CMK (cell line): Measurements from ENCODE around the gene MED15.

Source experiments
- DNase-seq: peaks from one replicate; pipeline ENCODE4 v3.0.0-alpha.2; 2010; ENCODE audit warnings: low read depth

Gene MED15

DNA sequence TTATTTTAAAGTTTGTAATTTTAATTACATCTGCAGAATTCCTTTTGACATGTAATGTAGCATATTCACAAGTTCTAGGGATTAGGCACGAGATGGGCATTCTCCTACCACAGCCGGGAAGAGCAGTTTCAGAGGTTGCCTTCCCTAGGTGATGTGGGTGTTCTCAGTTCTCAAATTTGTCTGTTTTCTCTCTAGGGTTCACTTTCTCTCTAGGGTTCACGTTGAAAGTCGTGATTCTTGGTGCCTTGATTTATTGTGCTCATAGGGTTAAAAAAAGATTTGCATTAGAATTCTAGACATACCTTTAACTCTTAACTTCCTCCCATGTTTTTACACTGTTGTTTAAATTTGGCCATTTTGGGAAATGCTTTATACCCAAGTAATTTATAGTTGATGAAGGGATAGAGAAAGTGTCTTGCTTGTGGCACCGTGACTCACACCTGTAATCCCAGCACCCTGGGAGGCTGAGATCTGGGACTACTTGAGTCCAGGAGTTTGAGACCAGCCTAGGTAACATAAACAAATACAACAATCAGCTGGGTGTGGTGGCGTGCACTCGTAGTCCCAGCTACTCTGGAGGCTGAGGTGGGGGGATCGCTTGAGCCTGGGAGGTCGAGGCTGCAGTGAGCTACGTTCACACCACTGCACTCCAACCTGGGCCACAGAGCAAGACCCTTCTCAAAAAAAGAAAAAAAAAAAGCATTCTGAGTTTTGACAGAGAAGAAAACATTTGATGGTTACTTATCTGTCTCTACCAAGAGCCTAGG lies 3.6 kb downstream of the MED15 start:
- no peak for DNase-seq

DNA sequence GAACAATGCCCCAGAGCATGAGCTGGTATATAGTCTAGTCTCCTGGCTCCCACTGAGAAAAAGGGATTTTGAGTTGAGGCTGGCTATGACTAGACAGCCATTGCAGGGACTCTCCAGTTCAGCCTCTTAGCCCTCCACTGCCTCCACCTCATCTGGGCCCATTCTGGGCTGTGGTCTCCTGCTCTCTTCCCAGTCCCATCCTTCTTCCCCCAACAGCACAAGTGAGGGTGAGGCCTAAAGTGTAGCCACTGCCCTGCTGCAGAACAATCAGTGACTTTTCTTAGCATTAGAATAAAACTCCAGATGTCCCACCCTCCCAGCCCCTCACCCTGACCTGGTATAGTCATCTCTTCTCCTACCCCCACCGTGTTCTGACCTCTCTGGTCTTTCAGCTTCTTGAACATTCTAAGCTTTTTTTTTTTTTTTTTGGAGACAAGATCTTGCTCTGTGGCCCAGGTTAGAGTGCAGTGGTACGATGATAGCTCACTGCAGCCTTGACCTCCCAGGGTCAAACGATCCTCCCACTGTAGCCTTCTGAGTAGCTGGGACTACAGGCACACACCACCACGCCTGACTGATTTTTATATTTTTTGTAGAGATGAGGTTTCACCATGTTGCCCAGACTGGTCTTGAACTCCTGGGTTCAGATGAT lies 4.3 kb downstream of the MED15 start:
- no peak for DNase-seq

DNA sequence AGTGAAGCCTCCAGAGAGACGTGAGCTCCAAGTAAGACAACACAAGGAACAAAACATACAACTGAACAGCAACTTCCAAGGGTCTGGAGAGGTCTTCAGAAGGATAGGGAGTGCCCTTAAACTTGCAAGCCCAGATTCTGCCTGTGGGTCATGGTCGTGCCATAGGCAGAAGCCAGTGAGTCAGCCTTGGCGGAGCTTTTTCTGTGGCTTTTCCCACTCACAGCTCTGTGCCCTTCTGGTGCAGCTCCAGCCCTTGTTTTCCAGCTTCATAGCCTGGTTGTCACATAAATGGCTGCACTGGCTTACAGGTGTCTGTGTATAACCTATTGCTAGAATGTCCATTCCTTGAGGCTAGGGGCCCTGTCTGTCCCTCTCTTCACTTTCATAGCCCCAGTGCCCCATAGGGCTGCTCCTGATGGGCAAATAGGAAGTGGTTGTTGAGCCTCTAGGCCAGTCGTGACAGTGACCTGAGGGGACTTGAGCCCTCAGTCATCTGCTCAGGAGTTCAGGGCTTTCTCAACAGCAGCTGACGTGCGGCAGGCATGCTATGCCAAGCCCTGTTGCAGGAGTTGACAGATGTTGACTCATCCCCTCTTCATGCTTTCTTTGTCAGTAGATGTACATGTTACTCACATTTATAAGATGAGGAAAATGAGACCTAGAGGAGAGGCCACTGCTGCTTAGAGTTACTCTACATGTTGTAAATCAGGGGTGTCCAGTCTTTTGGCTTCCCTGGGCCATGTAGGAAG lies 7.4 kb downstream of the MED15 start:
- DNase-seq: no peak

DNA sequence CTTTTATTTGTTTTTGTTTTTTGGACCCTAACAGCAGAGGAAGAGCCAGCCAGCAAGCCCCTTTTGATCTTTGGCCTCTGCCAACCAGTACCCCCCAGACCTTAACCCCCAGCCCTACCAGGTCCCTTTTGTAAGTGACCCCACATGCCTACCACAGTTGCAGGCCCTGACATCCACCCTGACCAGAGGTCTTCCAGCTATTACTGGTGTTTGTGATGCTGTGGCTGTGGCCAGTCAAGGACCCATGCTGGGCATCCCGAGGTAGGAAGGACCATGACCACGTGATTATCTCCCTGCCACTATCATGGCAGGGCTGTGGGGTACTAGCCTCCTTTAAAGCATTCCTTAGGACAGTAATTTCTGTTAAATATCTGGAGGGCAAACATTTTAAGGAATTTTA lies 9.0 kb downstream of the MED15 start:
- no peak for DNase-seq

DNA sequence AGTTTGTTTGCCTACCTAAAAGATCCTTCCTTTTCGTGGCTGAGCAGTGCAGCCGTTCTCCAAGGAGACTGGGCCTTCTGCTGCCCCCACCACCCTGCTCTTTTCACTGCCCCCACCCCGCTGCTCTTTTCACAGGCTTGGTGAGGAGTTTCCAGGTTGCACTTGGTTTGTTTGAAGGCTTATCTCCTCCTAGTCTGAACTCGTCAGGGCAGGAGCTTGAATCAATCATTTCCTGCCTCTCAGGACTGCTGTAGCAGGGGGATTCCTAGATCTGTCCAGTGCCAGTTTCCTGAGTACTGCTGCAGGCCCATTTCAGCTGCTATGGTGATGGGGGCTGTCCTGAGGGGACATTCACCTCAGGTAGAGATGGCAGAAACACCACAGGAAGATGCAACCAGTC lies 10.0 kb downstream of the MED15 start:
- DNase-seq: no peak

DNA sequence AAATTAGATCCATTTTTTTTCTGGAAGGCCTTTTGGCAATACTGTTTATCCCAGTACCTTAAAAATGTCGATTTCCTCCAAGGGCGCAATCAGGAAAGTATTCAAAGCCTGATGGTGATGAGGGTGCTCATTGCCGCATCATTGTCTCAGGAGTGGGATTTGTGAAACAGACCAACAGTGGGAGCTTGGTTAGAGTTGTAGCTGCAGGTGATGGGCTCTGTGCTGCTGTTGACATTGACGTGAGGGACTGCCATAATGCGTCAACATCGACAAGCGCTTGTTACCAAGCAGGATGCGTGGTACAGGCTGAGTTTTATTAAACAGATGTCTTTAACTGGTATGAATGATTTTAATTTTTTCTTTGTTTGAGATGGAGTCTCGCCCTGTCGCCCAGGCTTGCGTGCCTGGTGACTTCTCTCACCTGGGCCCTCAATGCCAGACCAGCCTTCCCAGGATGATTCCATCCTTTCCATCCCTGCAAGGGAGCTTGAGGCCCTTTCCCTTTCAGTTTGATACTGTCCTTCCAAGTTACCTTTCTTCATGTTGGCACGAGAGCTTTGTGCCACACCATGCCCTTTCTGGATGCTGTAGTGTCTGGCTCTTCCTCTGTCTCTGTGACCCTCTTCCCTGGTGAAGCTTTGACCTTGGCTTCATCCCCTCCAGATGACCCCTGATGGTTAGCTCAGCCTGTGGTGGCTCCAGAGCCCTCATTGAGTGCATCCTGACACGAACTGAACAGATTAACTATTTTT lies 10.6 kb downstream of the MED15 start:
- no peak for DNase-seq

DNA sequence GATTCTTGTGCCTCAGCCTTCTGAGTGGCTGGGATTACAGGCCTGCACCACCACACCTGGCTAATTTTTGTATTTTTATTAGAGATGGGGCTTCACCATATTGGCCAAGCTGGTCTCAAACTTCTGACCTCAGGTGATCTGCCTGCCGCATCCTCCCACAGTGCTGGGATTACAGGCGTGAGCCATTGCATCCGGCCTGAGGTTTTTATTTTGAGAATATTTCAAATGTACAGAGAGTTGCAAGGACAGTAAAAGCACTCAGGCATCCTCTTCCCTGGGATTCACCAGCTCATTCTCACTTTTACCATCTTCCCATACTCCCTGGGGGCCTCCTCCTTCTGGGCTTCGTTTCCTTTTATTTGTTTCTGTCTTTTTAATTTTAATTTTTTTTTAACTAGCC lies 12.1 kb downstream of the MED15 start:
- no peak for DNase-seq

DNA sequence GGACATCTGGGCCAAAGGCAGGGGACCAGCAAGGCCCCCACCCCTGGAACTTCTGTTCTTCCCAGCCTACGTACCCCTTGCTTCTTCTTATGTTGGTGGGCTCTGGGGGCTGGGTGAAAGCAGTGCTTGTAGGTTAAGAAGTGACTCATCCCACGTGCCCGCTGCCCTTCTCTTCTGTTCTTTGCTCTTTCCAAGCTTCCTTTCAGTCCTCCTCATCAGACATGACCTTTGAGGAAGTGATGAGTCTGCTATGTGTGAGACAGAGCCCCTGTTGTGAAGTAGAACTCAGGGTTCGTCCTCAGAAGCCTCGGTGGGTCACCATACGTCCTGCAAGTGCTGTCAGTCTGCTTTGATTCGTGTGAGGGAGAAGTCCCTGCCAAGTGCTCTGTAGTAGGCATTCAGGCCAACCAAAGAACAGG lies 12.7 kb downstream of the MED15 start:
- no peak for DNase-seq

DNA sequence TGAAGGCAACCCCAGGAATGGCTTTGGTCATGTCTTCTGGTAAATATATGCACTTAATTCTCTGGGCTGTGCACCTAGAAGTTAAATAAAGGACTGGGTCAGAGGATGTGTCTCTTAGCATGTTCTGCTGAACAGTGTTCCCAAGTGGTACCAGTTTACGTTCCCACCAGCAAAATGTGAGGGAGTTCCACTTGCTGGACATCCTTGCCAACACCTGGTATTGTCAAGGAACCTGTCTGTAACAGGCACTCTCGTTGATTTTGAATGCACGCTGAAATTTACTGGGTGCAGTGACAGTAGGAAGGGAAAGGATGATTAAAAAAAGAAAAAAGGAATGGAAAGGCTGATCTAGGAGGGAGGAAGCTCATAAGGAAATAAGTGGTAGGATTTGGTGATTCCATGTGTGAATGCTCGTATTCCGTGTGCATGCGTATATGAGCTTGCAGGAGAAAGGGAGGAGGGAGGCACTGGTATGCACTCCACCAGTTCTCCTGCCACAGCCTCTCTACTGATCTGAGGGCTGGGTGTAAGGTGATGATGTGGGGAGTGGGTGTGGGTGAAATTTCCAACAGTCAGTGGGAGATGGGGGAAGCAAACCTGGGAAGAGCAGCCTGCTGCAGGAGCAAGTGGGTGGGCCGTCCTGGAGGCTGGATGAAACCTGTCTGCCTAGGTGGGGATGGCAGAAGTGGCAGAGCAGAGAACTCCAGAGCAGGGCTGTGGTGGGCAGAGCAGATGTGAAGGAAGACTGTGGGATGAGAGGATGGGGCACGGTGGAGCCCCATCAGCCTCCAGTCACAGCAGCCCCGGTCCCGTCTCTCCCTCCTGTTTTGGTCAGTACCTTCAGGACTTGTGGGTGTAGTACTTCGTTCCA lies 15.0 kb downstream of the MED15 start:
- DNase-seq: no peak

DNA sequence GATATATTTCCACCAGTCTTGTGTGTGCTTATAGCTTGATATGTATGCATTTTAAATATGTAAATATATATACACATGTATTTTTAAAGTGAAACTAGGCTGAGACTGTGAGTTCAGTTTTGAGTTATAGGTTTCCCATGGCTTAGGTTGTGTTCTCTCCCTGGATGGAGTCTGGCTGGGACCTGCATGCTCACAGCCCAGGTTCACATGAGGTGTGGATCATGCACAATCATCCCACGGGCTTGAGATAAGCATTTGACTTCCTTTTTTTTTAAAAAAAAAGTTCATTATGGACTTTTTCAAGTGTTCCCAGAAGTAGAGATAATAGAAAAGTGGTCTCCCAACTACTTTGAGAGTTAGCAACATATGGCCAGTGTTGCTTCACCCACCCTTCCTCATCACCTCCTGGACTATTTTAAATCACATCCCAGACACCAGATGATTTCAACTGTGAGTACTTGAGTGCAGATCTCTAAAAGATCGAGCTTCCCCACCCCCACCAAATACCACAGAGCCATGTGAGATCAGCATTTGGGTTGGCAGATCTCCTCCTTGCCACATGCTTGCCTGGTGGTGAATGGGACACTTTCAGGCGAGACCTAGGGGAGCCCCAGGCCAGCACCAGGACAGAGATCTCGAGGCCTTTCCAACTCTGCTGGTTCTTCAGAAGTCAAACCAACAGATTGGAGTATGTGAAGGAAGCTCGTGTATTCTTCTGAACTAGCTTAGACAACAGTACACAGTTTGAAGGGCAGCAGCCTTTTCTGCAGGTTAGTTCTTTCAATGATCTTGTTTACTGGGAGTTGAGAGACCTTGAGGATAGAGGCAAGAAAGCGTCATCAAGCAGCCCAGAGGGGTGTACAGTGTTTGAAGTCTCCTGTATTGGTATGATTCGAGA lies 15.9 kb downstream of the MED15 start:
- peak; percentile 35 for DNase-seq

DNA sequence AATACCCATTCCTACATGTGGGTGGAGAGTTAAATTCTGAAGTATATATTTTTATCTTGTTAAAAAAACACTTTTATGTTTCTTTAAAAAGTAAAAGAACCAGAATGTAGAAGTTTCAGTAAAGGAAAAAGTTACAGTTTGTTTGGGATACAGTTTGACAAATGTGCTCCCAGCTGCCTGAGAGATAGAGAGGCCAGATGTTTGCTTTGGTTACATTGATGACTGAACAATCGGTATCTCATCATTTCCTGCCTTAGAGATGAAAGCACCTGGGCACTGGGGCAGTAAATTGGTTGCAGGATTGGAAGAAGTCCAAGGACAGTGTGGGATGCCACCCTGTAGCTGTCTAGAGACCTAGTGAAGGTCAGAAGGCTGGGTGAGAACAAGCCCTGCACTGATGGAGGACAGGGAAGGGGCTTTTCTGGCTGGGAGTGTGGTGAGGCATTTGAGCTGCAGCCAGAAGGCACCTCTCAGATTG lies 16.6 kb downstream of the MED15 start:
- DNase-seq: no peak

DNA sequence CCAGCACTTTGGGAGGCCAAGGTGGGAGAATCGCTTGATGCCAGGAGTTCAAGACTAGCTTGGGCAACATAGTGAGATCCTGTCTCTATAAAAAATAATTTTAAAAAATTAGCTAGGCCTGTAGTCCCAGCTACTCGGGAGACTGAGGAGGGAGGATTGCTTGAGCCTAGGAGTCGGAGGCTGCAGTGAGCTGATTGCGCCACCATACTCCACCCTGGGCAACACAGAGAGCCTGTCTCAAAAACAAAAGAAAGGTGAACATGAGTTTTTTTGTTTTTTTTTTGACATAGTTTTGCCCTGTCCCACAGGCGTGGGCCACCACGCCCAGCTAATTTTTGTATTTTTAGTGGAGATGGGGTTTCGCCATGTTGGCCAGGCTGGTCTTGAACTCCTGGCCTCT lies 17.6 kb downstream of the MED15 start:
- no peak for DNase-seq

DNA sequence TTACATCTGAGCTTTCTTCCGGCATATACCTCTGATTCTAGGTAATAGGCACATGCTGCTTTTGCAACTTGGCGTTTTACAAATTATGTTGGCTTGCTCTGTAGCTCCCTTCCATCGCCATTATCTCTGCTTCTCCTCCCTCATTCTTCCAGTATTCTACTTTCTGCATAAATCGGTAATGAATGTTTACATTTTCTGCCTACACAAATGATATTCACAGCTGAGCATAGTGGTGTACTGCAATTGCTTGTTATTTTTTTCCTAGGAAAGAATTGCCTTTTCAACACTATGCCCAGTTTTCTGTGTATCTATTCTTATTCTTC lies 18.9 kb downstream of the MED15 start:
- no peak for DNase-seq

DNA sequence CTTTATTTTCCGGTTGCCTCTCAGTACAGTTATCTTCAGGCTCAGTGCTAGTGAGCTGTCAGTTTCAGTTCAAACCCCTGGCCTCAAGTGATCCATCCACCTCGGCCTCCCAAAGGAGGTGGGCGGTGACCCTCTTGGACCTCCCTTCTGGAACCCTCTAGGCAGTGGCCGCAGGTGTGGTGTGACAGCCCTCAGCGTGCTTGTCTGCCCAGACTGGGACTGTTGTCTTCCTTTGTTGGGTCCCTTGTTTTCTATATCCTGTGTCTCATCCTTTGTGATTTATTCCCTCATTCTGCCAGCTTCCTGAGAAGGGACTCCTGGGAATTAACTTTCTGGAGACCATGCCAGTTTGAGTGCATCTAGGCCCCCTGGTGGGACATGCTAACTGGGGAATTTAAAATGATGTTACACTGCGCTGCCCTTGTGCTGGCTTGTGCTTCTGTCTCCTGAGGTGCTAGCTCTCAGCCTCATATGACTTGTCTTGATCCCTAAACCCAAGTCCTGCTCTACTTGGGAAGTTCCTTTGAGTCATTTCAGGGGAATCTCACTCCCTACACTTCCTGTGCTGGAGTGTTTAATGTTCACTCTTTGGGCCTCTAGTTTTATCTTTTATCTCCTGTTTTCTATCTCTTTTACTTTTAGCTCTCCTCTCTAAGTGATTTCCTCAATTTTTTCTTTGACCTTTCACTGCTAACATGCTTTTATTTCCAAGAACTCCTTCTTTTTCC lies 19.4 kb downstream of the MED15 start:
- no peak for DNase-seq

DNA sequence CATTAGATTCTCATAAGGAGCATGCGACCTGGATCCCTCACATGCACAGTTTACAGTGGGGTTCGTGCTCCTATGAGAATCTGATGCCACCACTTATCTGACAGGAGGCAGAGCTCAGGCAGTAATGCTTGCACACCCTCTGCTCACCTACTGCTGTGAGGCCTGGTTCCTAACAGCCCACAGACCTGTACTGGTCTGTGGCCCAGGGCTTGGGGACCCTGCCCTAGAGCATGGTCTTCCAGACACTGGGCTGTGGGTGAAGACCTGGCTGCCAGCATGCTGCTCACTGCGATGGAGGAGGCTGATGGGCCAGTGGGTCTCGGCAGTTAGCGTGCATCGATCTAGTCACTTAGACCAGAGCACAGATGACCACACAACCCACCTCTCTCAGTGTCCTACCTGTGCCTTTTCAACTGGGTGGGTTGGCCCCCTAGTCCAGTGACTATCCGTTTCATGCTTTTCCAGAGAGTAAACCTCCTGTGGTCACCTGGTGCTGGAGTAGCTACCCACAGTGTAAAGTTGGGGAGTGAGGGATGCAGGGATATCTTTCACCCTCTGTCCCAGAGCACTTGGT lies 21.1 kb downstream of the MED15 start:
- no peak for DNase-seq

DNA sequence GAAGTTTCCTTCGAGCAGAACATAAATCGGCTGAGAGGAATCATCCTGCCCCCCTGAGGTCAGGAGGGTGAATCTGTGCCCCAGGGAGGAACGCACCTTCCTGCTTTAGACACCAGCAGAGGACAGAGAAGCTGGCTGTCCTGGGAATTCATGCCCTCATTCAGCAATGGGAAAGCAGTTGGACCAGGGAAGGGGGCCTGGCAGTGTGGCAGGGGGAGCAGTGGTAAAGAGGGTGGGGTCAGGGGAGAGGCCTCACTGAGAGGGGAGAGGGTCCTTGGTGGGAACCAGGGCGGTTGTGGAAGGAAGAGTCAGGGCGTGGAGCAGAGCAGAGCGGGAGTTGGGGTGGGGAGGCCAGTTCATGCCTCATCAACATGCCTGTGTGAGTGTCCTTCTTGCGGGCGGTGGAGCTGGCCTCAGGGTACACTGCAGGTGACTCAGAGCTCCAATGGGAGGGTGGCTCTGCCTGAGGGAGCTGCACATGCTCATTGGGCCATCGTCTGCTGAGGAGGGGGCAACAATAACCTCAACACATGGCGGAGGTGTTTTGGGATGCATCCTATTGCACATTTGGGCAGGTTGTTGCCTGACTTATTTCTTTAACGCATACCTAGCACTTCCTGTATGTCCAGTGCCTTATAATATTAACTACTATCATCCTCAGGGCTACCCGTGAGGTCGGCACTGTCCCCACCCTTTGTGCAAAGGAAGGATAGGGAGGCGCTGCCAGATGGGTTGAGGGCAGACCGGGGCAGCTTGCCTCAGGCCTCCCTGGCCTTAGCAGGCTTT lies 23.2 kb downstream of the MED15 start:
- no peak for DNase-seq

DNA sequence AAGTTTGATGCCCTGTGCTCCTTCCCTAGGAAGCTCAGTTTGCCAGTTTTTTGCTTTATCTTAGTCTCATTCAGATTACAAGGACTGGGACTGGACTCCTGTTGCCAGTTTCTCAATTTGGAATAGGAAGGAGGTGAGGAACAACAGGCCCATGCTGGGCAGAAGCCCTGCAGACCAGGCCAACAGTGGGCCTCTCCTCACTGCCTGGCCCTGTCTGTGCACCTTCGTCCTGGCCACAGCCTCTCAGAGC lies 23.7 kb downstream of the MED15 start:
- no peak for DNase-seq

DNA sequence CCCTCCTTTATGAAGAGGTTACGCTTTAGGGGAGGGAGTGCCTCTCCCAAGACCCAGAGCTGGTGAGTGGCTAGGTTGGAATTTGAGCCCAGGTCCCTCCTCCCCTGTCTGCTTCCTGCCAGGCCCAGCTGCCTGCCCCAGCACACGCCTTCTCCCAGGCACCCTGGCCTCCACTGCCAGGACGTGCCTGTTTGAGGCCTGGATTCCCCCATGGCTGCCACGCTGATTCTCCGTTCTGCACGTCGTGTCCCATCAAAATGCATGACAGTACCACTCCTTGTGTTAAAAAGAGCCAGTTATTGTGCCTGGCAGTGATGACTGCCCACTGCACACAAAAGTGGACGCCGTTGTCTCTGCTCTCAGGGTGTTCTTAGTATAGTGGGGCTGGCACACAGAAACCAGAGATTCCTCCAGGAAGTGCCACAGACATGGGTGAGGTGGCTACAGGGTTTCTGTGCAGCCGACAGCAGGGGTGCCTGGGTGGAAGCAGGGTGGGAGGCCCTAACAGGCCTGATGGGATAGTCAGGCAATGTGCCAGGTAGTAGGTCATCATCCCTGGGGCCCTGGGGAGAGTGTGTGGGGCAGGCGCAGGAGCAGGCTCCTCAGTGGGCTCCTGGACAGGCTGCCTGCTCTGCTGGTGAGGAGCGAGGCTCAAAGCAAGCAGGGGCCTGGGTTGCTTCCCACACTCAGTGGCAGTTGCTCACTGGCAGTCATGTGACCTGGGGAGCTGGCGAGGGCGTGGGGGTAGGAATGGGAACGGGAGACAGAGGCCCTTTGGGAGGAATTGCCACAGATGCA lies 24.2 kb downstream of the MED15 start:
- DNase-seq: no peak
